PC-3 (cell line): ENCODE data around the gene MT1B.

ENCODE experiments used
- CTCF ChIP-seq: fragments of 300-600 bp; sonication (generic); conservative IDR thresholded peaks from 2 replicates; pipeline ENCODE4 v1.5.1; 2017; ENCODE audit warnings: antibody characterized with exemption, low read depth, mild to moderate bottlenecking, low read length
- EZH2 ChIP-seq: fragments of 300-600 bp; sonication (generic); IDR thresholded peaks from one replicate; pipeline ENCODE4 v1.6.1; 2017; ENCODE audit warnings: antibody characterized with exemption, mild to moderate bottlenecking, low read length; ENCODE audit not compliant: unreplicated experiment
- EZH2phosphoT487 ChIP-seq: fragments of 300-600 bp; sonication (generic); IDR thresholded peaks from 2 replicates; pipeline ENCODE4 v1.6.1; 2018; ENCODE audit warnings: mild to moderate bottlenecking, antibody characterized with exemption, low read length, borderline replicate concordance

GRCh38 chr16:56603589-56603988, 48.1 kb upstream of the MT1B start:
- TF ChIP-seq CTCF: peak; percentile 58
- TF ChIP-seq EZH2: no peak
- no peak for TF ChIP-seq EZH2phosphoT487
